Fibroblast of mammary gland (primary cell): ENCODE data around the gene EFNB3.

Experiments
- DNase-seq: peaks from one replicate; pipeline ENCODE4 v3.0.0-alpha.2; 2010; ENCODE audit warnings: low read depth
- H3K4me3 ChIP-seq: 2 replicates; pipeline ENCODE4 v1.5.1; 2011; ENCODE audit warnings: low read depth, mild to moderate bottlenecking, low read length, moderate library complexity; ENCODE audit not compliant: control insufficient read depth
- TF ChIP-seq, protein P1 (sequence below): conservative IDR thresholded peaks from 2 replicates; pipeline ENCODE4 v1.5.1; 2011; ENCODE audit warnings: low read depth, low read length, inconsistent platforms; ENCODE audit not compliant: control insufficient read depth, insufficient read depth

Gene EFNB3

DNA sequence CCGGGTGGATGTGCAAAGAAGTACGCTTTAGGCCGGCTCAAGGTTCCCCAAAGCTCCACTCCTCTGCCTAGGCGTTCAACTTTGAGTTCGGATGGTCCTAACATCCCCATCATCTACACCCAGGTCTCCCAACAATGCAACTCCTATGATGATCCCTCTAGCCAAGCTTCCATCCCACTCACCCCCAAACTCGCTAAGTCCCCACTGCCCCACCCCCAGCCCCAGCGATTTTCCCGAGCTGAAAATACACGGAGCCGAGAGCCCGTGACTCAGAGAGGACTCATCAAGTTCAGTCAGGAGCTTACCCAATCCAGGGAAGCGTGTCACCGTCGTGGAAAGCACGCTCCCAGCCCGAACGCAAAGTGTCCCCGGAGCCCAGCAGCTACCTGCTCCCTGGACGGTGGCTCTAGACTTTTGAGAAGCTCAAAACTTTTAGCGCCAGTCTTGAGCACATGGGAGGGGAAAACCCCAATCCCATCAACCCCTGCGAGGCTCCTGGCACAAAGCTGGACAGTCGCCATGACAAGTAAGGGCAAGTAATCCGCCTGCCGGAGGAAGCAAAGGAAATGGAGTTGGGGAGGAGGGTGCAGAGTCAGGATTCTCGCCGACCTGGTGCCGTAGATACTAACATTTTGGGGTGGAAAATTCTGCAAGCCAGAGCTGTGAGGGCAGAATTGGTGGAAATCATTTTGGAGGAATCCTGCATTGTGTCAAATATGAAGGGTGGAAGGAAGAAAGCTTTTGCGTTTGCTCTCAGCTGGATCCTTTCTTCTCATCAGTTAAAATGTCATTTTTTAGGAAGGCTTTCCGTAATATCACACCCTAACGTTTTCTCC lies 17.7 kb upstream of the EFNB3 start, which contains the start of gene TP53:
TSS of gene TP53 (minus strand) at position 419 of the 836 bp plus-strand sequence. CDS start 10,896 bp downstream, outside the sequence.
- DNase-seq = peak; percentile 91
- H3K4me3 ChIP-seq = peak within 1 kb of the TSS; percentile 99
- TF ChIP-seq, protein P1, sequence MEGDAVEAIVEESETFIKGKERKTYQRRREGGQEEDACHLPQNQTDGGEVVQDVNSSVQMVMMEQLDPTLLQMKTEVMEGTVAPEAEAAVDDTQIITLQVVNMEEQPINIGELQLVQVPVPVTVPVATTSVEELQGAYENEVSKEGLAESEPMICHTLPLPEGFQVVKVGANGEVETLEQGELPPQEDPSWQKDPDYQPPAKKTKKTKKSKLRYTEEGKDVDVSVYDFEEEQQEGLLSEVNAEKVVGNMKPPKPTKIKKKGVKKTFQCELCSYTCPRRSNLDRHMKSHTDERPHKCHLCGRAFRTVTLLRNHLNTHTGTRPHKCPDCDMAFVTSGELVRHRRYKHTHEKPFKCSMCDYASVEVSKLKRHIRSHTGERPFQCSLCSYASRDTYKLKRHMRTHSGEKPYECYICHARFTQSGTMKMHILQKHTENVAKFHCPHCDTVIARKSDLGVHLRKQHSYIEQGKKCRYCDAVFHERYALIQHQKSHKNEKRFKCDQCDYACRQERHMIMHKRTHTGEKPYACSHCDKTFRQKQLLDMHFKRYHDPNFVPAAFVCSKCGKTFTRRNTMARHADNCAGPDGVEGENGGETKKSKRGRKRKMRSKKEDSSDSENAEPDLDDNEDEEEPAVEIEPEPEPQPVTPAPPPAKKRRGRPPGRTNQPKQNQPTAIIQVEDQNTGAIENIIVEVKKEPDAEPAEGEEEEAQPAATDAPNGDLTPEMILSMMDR = no peak

DNA sequence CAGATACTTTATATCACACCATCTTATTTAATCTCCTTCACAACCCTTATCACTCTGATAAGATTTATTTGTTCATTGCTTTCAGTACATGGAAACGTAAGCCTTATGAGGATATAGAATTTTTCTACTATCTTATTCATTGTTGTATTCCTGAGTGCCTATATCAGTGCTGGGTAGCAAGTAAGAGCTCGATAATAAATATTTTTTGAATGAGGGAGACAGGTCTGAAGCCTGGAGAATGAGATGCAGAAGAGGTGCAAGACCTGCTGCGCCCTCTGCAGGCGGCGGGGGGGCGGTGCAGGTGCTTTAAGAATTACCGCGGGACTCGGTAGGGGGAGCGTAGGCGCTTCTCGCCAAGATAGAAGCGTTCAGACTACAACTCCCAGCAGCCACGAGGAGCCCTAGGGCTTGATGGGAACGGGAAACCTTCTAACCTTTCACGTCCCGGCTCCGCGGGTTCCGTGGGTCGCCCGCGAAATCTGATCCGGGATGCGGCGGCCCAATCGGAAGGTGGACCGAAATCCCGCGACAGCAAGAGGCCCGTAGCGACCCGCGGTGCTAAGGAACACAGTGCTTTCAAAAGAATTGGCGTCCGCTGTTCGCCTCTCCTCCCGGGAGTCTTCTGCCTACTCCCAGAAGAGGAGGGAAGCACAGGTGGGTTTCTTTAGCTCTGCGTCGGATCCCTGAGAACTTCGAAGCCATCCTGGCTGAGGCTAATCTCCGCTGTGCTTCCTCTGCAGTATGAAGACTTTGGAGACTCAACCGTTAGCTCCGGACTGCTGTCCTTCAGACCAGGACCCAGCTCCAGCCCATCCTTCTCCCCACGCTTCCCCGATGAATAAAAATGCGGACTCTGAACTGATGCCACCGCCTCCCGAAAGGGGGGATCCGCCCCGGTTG lies 16.8 kb upstream of the EFNB3 start, which contains the start of gene WRAP53:
TSS of gene WRAP53 (plus strand) at position 570 of the 900 bp plus-strand sequence. CDS start at position 742, 172 bp downstream.
- peak; percentile 99 for DNase-seq
- peak within 1 kb of the TSS; percentile 99 for H3K4me3 ChIP-seq
- TF ChIP-seq, protein P1 = peak; percentile 91

DNA sequence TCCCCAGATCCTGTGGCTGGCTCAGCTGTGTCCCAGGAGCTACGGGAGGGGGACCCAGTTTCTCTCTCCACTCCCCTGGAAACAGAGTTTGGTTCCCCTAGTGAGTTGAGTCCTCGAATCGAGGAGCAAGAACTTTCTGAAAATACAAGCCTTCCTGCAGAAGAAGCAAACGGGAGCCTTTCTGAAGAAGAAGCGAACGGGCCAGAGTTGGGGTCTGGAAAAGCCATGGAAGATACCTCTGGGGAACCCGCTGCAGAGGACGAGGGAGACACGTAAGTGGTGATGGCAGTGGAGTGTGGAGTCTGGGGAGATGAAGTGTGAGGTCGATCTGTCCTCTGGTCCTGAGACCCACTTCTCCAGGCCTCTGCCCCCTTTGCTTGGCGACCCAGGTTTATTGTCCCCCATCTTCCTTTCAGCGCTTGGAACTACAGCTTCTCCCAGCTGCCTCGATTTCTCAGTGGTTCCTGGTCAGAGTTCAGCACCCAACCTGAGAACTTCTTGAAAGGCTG lies 16.1 kb upstream of the EFNB3 start:
- TF ChIP-seq, protein P1 = no peak

DNA sequence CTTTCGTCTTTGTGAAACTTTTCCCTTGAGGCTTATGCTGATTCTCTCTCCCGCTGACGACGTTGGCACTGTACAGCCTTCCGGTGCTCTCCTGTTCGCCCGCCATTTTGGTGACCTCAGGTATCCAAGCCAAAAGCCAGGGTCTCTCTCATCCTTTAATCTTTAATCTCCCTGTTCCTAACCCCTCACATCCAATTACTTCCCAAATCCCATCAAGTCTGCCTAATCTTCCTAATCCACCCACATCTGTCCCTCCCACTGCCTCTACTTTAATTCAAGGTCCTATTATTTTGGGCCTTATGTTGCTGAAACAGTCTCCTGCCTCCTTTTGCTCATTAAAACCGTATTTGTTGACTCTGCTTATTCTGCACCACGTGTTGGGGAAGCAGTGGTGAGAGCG lies 9.4 kb upstream of the EFNB3 start:
- no peak overlapping the region for H3K4me3 ChIP-seq
- TF ChIP-seq, protein P1 = no peak
- DNase-seq = no peak

More for the DNA sequence above, 16.1 kb upstream of the EFNB3 start:
- no peak for DNase-seq
- H3K4me3 ChIP-seq = peak overlapping the region; percentile 95

DNA sequence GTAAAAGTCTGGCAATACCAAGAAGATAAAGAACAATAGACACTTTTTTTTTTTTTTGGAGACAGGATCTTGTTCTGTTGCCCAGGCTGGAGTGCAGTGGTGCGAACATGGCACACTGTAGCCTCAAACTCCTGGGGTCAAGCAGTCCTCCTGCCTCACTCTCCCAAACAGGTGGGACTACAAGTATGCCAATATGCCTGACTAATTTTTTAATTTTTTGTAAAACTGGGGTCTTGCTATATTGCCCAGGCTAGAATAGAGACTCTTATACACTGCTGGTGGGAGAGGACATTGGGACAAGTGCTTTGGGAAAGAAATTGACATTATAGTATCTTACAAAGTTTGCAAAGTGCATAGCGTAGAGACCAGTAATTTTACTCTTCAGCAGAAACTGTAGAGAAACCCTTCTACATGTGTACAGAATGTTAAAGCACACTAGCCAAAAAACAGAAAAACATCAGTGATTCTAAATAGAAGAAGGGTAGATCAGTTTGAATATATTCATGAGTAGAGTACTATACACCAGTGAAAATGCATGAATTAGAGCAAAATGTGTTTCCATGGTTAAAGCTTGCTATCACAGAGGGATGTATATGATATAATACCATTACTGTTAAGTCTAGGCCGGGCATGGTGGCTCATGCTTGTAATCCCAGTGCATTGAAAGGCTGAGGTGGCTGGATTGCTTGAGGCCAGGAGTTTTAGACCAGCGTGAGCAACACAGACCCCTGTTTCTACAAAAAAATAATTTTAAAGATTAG lies 7.0 kb upstream of the EFNB3 start:
- TF ChIP-seq, protein P1 = no peak
- H3K4me3 ChIP-seq = no peak overlapping the region
- DNase-seq = no peak

DNA sequence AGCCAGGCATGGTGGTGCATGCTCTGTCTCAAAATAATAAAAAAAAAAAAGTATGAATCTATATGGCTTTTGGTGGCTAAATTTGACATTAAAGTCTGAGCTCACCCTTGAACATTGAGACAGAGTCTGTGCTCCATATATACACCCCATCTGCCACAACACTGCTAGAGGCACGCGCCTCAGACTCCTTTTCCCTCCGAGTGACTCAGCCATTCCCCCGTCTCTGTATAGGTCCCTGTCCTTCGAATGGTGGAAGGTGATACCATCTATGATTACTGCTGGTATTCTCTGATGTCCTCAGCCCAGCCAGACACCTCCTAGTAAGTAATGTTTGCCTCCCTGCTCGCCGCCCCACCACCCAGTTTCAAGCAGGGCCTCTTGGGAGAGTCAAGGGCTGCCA lies 4.5 kb upstream of the EFNB3 start:
- DNase-seq = no peak
- TF ChIP-seq, protein P1 = no peak
- no peak overlapping the region for H3K4me3 ChIP-seq
